Esophagus squamous epithelium (tissue), 5 donors: ENCODE data around the gene FOXL2NB. TPM values are rescaled to one million over a fixed set of nuclear protein-coding genes. Genes with fewer than 3 reads are reported as not detected.

Source experiments
- DNase-seq: peaks from one replicate; lab custom pipeline; 2025; lab: John Stamatoyannopoulos, UW
- H3K27ac ChIP-seq, 4 donors: fragments of 200-600 bp; sonication (generic); one replicate each; pipeline ENCODE4 v1.5.1; 2016 to 2019; ENCODE audit warnings: mild to moderate bottlenecking in 1 of 4
- H3K27me3 ChIP-seq, 4 donors: fragments of 200-600 bp; sonication (generic); 1 replicate in 3 of 4; 2 replicates in 1 of 4; pipeline versions ENCODE4 v1.5.1 to v1.6.0; 2017 to 2021; ENCODE audit warnings: antibody characterized with exemption in 1 of 4
- H3K36me3 ChIP-seq, 3 donors: fragments of 200-600 bp; sonication (generic); one replicate each; pipeline ENCODE4 v1.5.1; 2016 to 2019
- H3K4me1 ChIP-seq, 3 donors: fragments of 200-600 bp; sonication (generic); one replicate each; pipeline ENCODE4 v1.5.1; 2017 to 2019
- H3K4me3 ChIP-seq, 4 donors: fragments of 200-600 bp; sonication (generic); 1 replicate in 3 of 4; 2 replicates in 1 of 4; pipeline ENCODE4 v1.5.1; 2016 to 2019; ENCODE audit warnings: mild to moderate bottlenecking in 2 of 4, moderate library complexity in 1 of 4
- H3K9me3 ChIP-seq, 3 donors: fragments of 200-600 bp; sonication (generic); one replicate each; pipeline ENCODE4 v1.5.1; 2016 to 2019
- CTCF ChIP-seq, 6 experiments: fragments of 450-650 bp in 4 of 6; fragments of 200-600 bp in 2 of 6; sonication (generic) in 2 of 6; IDR thresholded peaks; one replicate each; pipeline ENCODE4 v1.5.1; 2016 to 2019; ENCODE audit warnings: antibody characterized with exemption in 6 of 6, mild to moderate bottlenecking in 4 of 6, moderate library complexity in 4 of 6
- POLR2A ChIP-seq, 4 donors: fragments of 450-650 bp; IDR thresholded peaks; one replicate each; pipeline ENCODE4 v1.6.1; 2017; ENCODE audit warnings: antibody characterized with exemption in 4 of 4, mild to moderate bottlenecking in 4 of 4, moderate library complexity in 3 of 4
- WGBS, 2 donors: methylation state at CpG; one replicate each; pipeline ENCODE4 v1.1.5; 2018; 5-methylcytosine and 5-hydroxymethylcytosine counted together
- intact Hi-C: fragments of 100-400 bp; cut with DNase I; formaldehyde crosslinking; loops from one replicate; pipeline ENCODE4 v1.15.0; 2022
- total RNA-seq, 4 donors: library from RNA; depleted of rRNA; stranded (reverse); fragments of >200 nt; gene quantifications; one replicate each; pipeline ENCODE4 v1.1.0, GENCODE V29; 2016
- donor health status: DM: yes; HTN: yes; CAD: no.

Gene FOXL2NB
- 1 to 10 TPM in 1 of 4 donors, under 1 TPM in 1, not detected in 2; 0.57 to 1.1 TPM for total RNA-seq

- Histone ChIP-seq H3K27ac (peak within 1 kb of the TSS in 1 of 4 donors; percentile 58), H3K9me3 (no peaks in the 10 kb centered on the region), H3K36me3 (no peaks in the 10 kb centered on the region), H3K4me1 (peaks cover 32 to 51% (median 40%) of the 10 kb centered on the region in 3 donors), H3K4me3 (peak within 1 kb of the TSS; percentile 11 to 59 (median 42)), H3K27me3 (peaks cover 37 to 100% (median 66%) of the 10 kb centered on the region in 4 donors)
- TF ChIP-seq CTCF (IDR thresholded peaks at IDR 0.05) (no peak), POLR2A (IDR thresholded peaks at IDR 0.05) (no peak)
- intact Hi-C loops = no loop called here
- 0 to 3% methylated on average over 8 to 16 of the region's 78 CpGs for WGBS, 2 donors
- DNase-seq = no peak
These were observed at the start of gene FOXL2NB, which contains the start of gene FOXL2 for GRCh38 chr3:138946663-138947494. FOXL2NB (plus strand) TSS chr3:138947217; CDS start chr3:138947365, 148 bp downstream. FOXL2 (minus strand) TSS chr3:138947137; CDS start chr3:138946722, 415 bp downstream.

DNA sequence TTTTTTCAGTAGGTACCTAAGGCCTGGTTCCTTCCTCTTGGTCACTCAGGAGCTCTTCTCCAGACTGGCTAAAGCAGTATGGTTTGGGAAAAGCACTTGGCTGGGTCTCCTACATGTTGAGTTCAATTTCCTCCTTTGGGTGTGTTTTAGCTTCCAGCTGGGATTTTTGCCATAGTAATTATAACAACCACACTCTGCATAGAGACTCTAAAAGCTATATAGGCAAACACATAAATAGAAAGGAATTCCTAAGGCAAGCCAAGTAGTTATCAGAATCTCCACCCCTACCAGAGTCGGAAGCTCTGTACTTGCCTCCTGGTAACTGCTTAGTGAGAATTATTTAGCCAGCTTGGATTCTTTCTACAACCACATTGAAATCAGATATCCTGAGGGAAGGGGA is 48.7 kb upstream of the FOXL2NB start:
- intact Hi-C loops = no loop called here
- WGBS, 2 donors = 11 to 24% methylated on average over 1 of the region's 1 CpG
- Histone ChIP-seq H3K4me3 (no peak overlapping the region), H3K27me3 (no peaks in the 10 kb centered on the region), H3K4me1 (peaks cover 0 to 18% (median 9%) of the 10 kb centered on the region in 3 donors), H3K9me3 (no peaks in the 10 kb centered on the region), H3K36me3 (no peaks in the 10 kb centered on the region), H3K27ac (no peak overlapping the region)
- TF ChIP-seq POLR2A (IDR thresholded peaks at IDR 0.05) (no peak), CTCF (IDR thresholded peaks at IDR 0.05) (no peak)
- no peak for DNase-seq

DNA sequence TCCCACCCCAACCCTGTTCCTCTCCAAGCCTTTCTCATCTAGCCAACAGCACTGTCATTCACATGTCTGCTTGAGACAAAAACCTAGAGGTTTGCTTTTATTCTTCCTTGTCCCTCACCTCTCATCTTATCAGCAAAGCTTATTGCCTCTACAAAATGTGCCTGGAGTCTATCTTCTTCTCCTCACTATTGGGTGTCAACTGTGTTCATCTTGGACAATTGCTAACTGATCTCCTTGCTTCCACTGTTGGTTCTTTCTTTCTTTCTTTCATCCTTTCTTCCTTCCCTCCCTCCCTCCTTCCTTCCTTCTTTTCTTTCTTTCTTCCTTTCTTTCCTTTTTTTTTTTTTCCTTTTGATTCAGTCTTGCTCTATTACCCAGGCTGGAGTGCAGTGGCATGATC is 48.3 kb upstream of the FOXL2NB start:
- intact Hi-C loops = no loop called here
- no peak overlapping the region for H3K27ac ChIP-seq

GRCh38 chr3:138899351-138899991 is 47.5 kb upstream of the FOXL2NB start:
- H3K27ac ChIP-seq = no peak overlapping the region
- H3K4me1 ChIP-seq = peaks cover 0 to 18% (median 9%) of the 10 kb centered on the region in 3 donors
- H3K27me3 ChIP-seq = no peaks in the 10 kb centered on the region
- intact Hi-C loops = no loop called here
- H3K9me3 ChIP-seq = no peaks in the 10 kb centered on the region
- no peak overlapping the region for H3K4me3 ChIP-seq
- DNase-seq = no peak
- 87% methylated on average over 4 of the region's 5 CpGs for WGBS, 2 donors
- TF ChIP-seq POLR2A (IDR thresholded peaks at IDR 0.05) (no peak), CTCF (IDR thresholded peaks at IDR 0.05) (no peak)
- H3K36me3 ChIP-seq = no peaks in the 10 kb centered on the region

More for the DNA sequence above, 48.3 kb upstream of the FOXL2NB start:
- Histone ChIP-seq H3K36me3 (no peaks in the 10 kb centered on the region), H3K4me3 (no peak overlapping the region), H3K4me1 (peaks cover 0 to 18% (median 9%) of the 10 kb centered on the region in 3 donors), H3K9me3 (no peaks in the 10 kb centered on the region), H3K27me3 (no peaks in the 10 kb centered on the region)
- DNase-seq = no peak
- TF ChIP-seq CTCF (IDR thresholded peaks at IDR 0.05) (no peak), POLR2A (IDR thresholded peaks at IDR 0.05) (no peak)

- Histone ChIP-seq H3K36me3 (no peaks in the 10 kb centered on the region), H3K4me3 (no peak overlapping the region), H3K4me1 (peaks cover 0 to 18% (median 9%) of the 10 kb centered on the region in 3 donors), H3K9me3 (no peaks in the 10 kb centered on the region), H3K27ac (no peak overlapping the region), H3K27me3 (no peaks in the 10 kb centered on the region)
- no peak for DNase-seq
- no peak for TF ChIP-seq CTCF (IDR thresholded peaks at IDR 0.05)
- no peak for TF ChIP-seq POLR2A (IDR thresholded peaks at IDR 0.05)
- 60 to 66% methylated on average over 6 to 8 of the region's 8 CpGs for WGBS, 2 donors
- intact Hi-C loops = no loop called here
These were observed 45.5 kb upstream of the FOXL2NB start for GRCh38 chr3:138901567-138901966.
